PC-3 (cell line): ENCODE results near the gene SELENOP. TPM values are rescaled to one million over a fixed set of nuclear protein-coding genes. Genes with fewer than 3 reads are reported as not detected.

Source experiments
- ATAC-seq: fragments of 200-7000 bp; cut with Tn5 transposase; 2 replicates; pipeline ENCODE4 v1.9.1; 2020; ENCODE audit warnings: mild to moderate bottlenecking, moderate library complexity
- BruUV-seq: library from RNA; stranded (reverse); fragments of 400-500 nt; replicated peaks from 2 replicates; lab custom pipeline; 2021; lab: Mats Ljungman, UMichigan
- CTCF ChIA-PET: fragments of 300-600 bp; sonication (Branson Sonifier 250); formaldehyde crosslinking; loops from one replicate; lab custom pipeline; 2022; ENCODE audit warnings: antibody characterized with exemption; lab: Charles Lee
- POLR2A ChIA-PET: fragments of 300-600 bp; sonication (Branson Sonifier 250); formaldehyde crosslinking; loops from one replicate; lab custom pipeline; 2022; ENCODE audit warnings: antibody characterized with exemption; ENCODE audit not compliant: unreplicated experiment; lab: Charles Lee
- DNase-seq: peaks from one replicate; pipeline ENCODE4 v3.0.0-alpha.2; 2015
- H2AFZ ChIP-seq: fragments of 300-600 bp; sonication (generic); 2 replicates; pipeline ENCODE4 v1.6.0; 2016; ENCODE audit warnings: antibody characterized with exemption, low read length
- H3F3A ChIP-seq: fragments of 300-600 bp; sonication (generic); one replicate; pipeline ENCODE4 v1.6.0; 2017; ENCODE audit warnings: antibody characterized with exemption, low read length, control low read depth, mild to moderate bottlenecking; ENCODE audit not compliant: unreplicated experiment
- H3K27ac ChIP-seq: fragments of 300-600 bp; sonication (generic); 2 replicates; pipeline ENCODE4 v1.5.1; 2016; ENCODE audit warnings: mild to moderate bottlenecking, low read length
- H3K27me3 ChIP-seq: fragments of 300-600 bp; sonication (generic); 2 replicates; pipeline ENCODE4 v1.6.1; 2016; ENCODE audit warnings: low read length, mixed read lengths
- H3K36me3 ChIP-seq: fragments of 300-600 bp; sonication (generic); 2 replicates; pipeline ENCODE4 v1.6.1; 2016; ENCODE audit warnings: low read depth, mixed run types, low read length, mixed read lengths
- H3K4me1 ChIP-seq: fragments of 300-600 bp; sonication (generic); 2 replicates; pipeline ENCODE4 v1.5.1; 2016; ENCODE audit warnings: low read length; ENCODE audit not compliant: insufficient read depth
- H3K4me2 ChIP-seq: fragments of 300-600 bp; sonication (generic); 2 replicates; pipeline ENCODE4 v1.6.0; 2016; ENCODE audit warnings: low read length
- H3K4me3 ChIP-seq: fragments of 300-600 bp; sonication (generic); 2 replicates; pipeline ENCODE4 v1.5.1; 2016; ENCODE audit warnings: mild to moderate bottlenecking, low read length, mixed read lengths
- H3K79me2 ChIP-seq: fragments of 300-600 bp; sonication (generic); 2 replicates; pipeline ENCODE4 v1.6.1; 2017; ENCODE audit warnings: low read length, mixed read lengths
- H3K9ac ChIP-seq: fragments of 300-600 bp; sonication (generic); 2 replicates; pipeline ENCODE4 v1.6.0; 2016; ENCODE audit warnings: mild to moderate bottlenecking, low read length
- H3K9me2 ChIP-seq: fragments of 300-600 bp; sonication (generic); replicated peaks from 2 replicates; pipeline ENCODE4 v1.6.1; 2016; ENCODE audit warnings: mixed run types, low read length, mixed read lengths
- H3K9me3 ChIP-seq: fragments of 300-600 bp; sonication (generic); 2 replicates; pipeline ENCODE4 v1.6.1; 2016; ENCODE audit warnings: low read length, mixed read lengths
- H4K20me1 ChIP-seq: fragments of 300-600 bp; sonication (generic); 2 replicates; pipeline ENCODE4 v1.6.1; 2016; ENCODE audit warnings: low read length, mixed read lengths
- EZH2 ChIP-seq: fragments of 300-600 bp; sonication (generic); IDR thresholded peaks from one replicate; pipeline ENCODE4 v1.6.1; 2017; ENCODE audit warnings: antibody characterized with exemption, mild to moderate bottlenecking, low read length; ENCODE audit not compliant: unreplicated experiment
- EZH2phosphoT487 ChIP-seq: fragments of 300-600 bp; sonication (generic); IDR thresholded peaks from 2 replicates; pipeline ENCODE4 v1.6.1; 2018; ENCODE audit warnings: mild to moderate bottlenecking, antibody characterized with exemption, low read length, borderline replicate concordance
- intact Hi-C: fragments of 100-400 bp; cut with micrococcal nuclease; formaldehyde crosslinking; loops from 2 replicates; pipeline ENCODE4 v1.9.0; 2023
- total RNA-seq: library from RNA; depleted of rRNA; stranded (reverse); fragments of >200 nt; gene quantifications from 2 replicates; pipeline ENCODE4 v1.2.3, GENCODE V29; 2014
- TF ChIP-seq, protein P1 (sequence below): fragments of 300-600 bp; sonication (generic); conservative IDR thresholded peaks from 2 replicates; pipeline ENCODE4 v1.5.1; 2017; ENCODE audit warnings: antibody characterized with exemption, low read depth, mild to moderate bottlenecking, low read length

Gene SELENOP
- total RNA-seq, 1 experiment from 2014 or later, result 3.3 TPM

DNA sequence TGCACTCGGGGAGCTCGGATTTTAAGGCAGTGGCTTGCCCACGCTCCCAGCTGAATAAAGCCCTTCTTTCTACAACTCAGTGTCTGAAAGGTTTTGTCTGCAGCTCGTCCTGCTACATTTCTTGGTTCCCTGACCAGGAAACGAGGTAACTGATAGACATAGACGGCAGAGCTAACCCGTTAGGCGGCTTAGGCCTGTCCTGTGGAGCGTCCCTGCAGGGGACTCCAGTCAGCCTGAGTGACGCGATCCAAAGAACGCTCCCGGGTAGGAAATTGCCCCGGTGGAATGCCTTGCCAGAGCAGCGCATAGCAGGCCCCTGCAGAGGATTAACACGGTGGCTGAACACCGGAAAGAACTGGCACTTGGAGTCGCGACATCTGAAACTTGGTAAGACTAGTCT, 1.8 kb upstream of the SELENOP start:
- H3K27ac ChIP-seq, result no peak overlapping the region
- intact Hi-C loops, result no loop called here
- no peaks in the 10 kb centered on the region for H3K79me2 ChIP-seq
- no peaks in the 10 kb centered on the region for H3K27me3 ChIP-seq
- no peak overlapping the region for H2AFZ ChIP-seq
- BruUV-seq, result no TSS peak
- no peaks in the 10 kb centered on the region for H3K9me3 ChIP-seq
- TF ChIP-seq EZH2phosphoT487, result no peak
- TF ChIP-seq, protein P1, sequence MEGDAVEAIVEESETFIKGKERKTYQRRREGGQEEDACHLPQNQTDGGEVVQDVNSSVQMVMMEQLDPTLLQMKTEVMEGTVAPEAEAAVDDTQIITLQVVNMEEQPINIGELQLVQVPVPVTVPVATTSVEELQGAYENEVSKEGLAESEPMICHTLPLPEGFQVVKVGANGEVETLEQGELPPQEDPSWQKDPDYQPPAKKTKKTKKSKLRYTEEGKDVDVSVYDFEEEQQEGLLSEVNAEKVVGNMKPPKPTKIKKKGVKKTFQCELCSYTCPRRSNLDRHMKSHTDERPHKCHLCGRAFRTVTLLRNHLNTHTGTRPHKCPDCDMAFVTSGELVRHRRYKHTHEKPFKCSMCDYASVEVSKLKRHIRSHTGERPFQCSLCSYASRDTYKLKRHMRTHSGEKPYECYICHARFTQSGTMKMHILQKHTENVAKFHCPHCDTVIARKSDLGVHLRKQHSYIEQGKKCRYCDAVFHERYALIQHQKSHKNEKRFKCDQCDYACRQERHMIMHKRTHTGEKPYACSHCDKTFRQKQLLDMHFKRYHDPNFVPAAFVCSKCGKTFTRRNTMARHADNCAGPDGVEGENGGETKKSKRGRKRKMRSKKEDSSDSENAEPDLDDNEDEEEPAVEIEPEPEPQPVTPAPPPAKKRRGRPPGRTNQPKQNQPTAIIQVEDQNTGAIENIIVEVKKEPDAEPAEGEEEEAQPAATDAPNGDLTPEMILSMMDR, result no peak
- no peak overlapping the region for H3K4me3 ChIP-seq
- no peak for ATAC-seq
- no peaks in the 10 kb centered on the region for H3K9me2 ChIP-seq
- H3K4me1 ChIP-seq, result peaks cover 8% of the 10 kb centered on the region
- ChIA-PET CTCF (no interaction called here), POLR2A (no interaction called here)
- H4K20me1 ChIP-seq, result no peaks in the 10 kb centered on the region
- no peaks in the 10 kb centered on the region for H3F3A ChIP-seq
- DNase-seq, result no peak
- no peaks in the 10 kb centered on the region for H3K36me3 ChIP-seq
- no peak overlapping the region for H3K4me2 ChIP-seq
- H3K9ac ChIP-seq, result no peak overlapping the region

DNA sequence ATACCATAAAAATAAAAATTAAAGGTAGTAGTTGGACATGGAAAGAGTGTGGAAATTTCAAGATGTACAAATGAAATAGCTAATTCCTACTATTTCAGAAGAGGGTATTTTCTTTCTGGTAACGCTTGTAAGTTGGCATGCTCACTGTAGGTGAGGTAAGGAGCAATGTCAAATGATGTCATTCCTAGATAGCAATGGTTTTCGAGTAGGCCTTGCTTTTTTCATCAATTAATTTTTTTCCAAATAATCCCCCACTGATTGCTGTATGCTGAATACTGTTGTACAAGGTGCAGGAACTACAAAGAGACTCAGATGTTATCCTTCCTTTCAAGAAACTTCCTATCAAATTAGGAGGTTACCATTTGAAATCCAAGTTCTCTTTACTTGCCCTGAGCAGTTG, 928 bp upstream of the SELENOP start:
- BruUV-seq, result no TSS peak
- H3K4me3 ChIP-seq, result no peak overlapping the region
- TF ChIP-seq EZH2phosphoT487, result no peak
- TF ChIP-seq, protein P1, result no peak
- TF ChIP-seq EZH2, result no peak
- H3K9me2 ChIP-seq, result no peaks in the 10 kb centered on the region
- no peak overlapping the region for H3K27ac ChIP-seq
- no peak for DNase-seq
- H2AFZ ChIP-seq, result no peak overlapping the region
- ChIA-PET CTCF (no interaction called here), POLR2A (no interaction called here)
- H3K9ac ChIP-seq, result no peak overlapping the region
- no peaks in the 10 kb centered on the region for H3K79me2 ChIP-seq
- no peaks in the 10 kb centered on the region for H3K9me3 ChIP-seq
- no peak overlapping the region for H3K4me2 ChIP-seq
- no peaks in the 10 kb centered on the region for H4K20me1 ChIP-seq
- H3F3A ChIP-seq, result no peaks in the 10 kb centered on the region
- ATAC-seq, result no peak
- no peaks in the 10 kb centered on the region for H3K36me3 ChIP-seq
- H3K4me1 ChIP-seq, result peaks cover 8% of the 10 kb centered on the region
- H3K27me3 ChIP-seq, result no peaks in the 10 kb centered on the region
- intact Hi-C loops, result no loop called here

DNA sequence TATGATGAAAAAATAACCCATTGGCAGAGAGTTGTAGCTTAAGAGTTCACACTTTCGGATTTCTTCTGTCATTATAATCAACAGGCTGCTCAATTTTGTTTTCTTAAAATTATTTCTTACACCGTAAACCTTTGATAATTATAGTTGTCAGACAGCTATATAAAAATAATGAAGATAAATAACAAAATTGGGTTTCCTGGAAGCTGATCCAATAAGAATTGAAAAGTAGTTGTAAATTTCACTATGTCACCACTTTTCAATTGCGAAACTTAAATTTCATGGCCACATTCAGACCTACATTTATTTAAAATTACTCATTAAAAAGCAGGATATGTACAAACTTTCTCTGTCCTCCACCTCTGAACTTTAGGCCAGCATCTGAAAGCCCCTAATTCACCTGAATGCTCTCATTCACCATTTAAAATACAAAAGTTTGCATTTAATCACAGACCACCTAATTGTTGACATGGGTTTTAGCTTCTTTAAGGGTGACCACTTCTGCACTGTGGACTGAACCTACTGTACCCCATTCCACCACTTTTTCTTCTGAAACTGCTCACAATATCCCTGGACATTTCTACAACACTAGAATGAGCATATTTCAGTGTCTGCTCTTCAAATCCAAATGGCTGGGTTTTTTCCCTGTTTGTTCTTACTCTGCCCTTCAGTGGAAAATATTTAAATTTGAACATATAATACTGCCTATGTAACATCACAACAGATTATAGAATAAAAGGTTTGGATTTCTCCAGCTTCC, 680 bp downstream of the SELENOP start:
- no peaks in the 10 kb centered on the region for H3F3A ChIP-seq
- ATAC-seq, result no peak
- ChIA-PET POLR2A (no interaction called here), CTCF (no interaction called here)
- H3K4me1 ChIP-seq, result peaks cover 8% of the 10 kb centered on the region
- no peak for DNase-seq
- H3K9ac ChIP-seq, result no peak overlapping the region
- no peaks in the 10 kb centered on the region for H3K9me2 ChIP-seq
- H3K4me3 ChIP-seq, result no peak overlapping the region
- no peaks in the 10 kb centered on the region for H4K20me1 ChIP-seq
- no peaks in the 10 kb centered on the region for H3K79me2 ChIP-seq
- H3K36me3 ChIP-seq, result no peaks in the 10 kb centered on the region
- intact Hi-C loops, result no loop called here
- no peaks in the 10 kb centered on the region for H3K9me3 ChIP-seq
- BruUV-seq, result TSS peak; percentile 93
- H2AFZ ChIP-seq, result peak overlapping the region; percentile 76; the same call in 1 of the 2 replicates
- H3K27ac ChIP-seq, result no peak overlapping the region
- H3K4me2 ChIP-seq, result peak overlapping the region; percentile 55; the same call in 1 of the 2 replicates
- no peak for TF ChIP-seq EZH2
- TF ChIP-seq EZH2phosphoT487, result no peak
- TF ChIP-seq, protein P1, result no peak
- H3K27me3 ChIP-seq, result no peaks in the 10 kb centered on the region
